Activated CD4-positive, alpha-beta T cell treated with anti-CD3 and anti-CD28 coated beads for 36 hours (primary cell): ENCODE measurements around the gene PAAF1. TPM values are rescaled to one million over a fixed set of nuclear protein-coding genes. Genes with fewer than 3 reads are reported as not detected.
A peak's percentile ranks its signal among the peaks of the same experiment; 100 is the strongest.

Source experiments
- ATAC-seq: fragments of 200-7000 bp; cut with Tn5 transposase; one replicate; pipeline ENCODE4 v1.10.0; 2021; ENCODE audit warnings: mild to moderate bottlenecking, moderate library complexity
- CTCF ChIA-PET: fragments of 350-600 bp; sonication (Branson Sonifier 250); formaldehyde crosslinking; loops from one replicate; lab custom pipeline; 2021; ENCODE audit warnings: antibody characterized with exemption; lab: Charles Lee
- POLR2A ChIA-PET: fragments of 350-600 bp; sonication (Branson Sonifier 250); formaldehyde crosslinking; loops from one replicate; lab custom pipeline; 2021; ENCODE audit warnings: antibody characterized with exemption, inconsistent platforms; lab: Charles Lee
- DNase-seq: peaks from one replicate; pipeline ENCODE4 v3.0.0-alpha.2; 2020
- H3K27ac Mint-ChIP-seq: one replicate; pipeline ENCODE4 v1.8.0; 2021; ENCODE audit warnings: mixed read lengths
- H3K27me3 Mint-ChIP-seq: one replicate; pipeline ENCODE4 v1.8.0; 2021; ENCODE audit warnings: mixed read lengths
- H3K36me3 Mint-ChIP-seq: one replicate; pipeline ENCODE4 v1.8.0; 2021; ENCODE audit warnings: low read depth, mixed read lengths
- H3K4me1 Mint-ChIP-seq: one replicate; pipeline ENCODE4 v1.8.0; 2021; ENCODE audit warnings: mixed read lengths
- H3K4me3 Mint-ChIP-seq: one replicate; pipeline ENCODE4 v1.8.0; 2021; ENCODE audit warnings: mild to moderate bottlenecking, moderate library complexity, mixed read lengths
- H3K9me3 Mint-ChIP-seq: one replicate; pipeline ENCODE4 v1.8.0; 2021; ENCODE audit warnings: low read depth, mixed read lengths
- intact Hi-C, 2 experiments: fragments of 100-400 bp; cut with DNase I in 1 of 2; cut with micrococcal nuclease in 1 of 2; formaldehyde crosslinking; loops; one replicate each; pipeline versions ENCODE4 v1.14.2 to v1.15.1; 2022 to 2024; cut with DNase I, micrococcal nuclease
- total RNA-seq, 2 experiments: library from RNA; stranded (reverse); gene quantifications; one replicate each; pipeline ENCODE4 v1.2.3, GENCODE V29; 2021

PAAF1 gene
- total RNA-seq, 2 experiments from 2014 or later: 34.2 to 34.8 TPM

- ATAC-seq: no peak
- peaks cover 25% of the 10 kb centered on the region for H3K36me3 Mint-ChIP-seq
- no peak for DNase-seq
- POLR2A ChIA-PET: no interaction called here
- peaks cover 8% of the 10 kb centered on the region for H3K4me1 Mint-ChIP-seq
- H3K4me3 Mint-ChIP-seq: no peak overlapping the region
- intact Hi-C loops: no loop called here
- no peak overlapping the region for H3K27ac Mint-ChIP-seq
- H3K9me3 Mint-ChIP-seq: no peaks in the 10 kb centered on the region
- CTCF ChIA-PET: interaction anchor here (0.8 kb wide), 1 partner anchor 198 kb away, joined by 3 read pairs; no protein-coding TSS in a partner anchor
- H3K27me3 Mint-ChIP-seq: no peaks in the 10 kb centered on the region
Measured at GRCh38 chr11:73888244-73888643, 11.4 kb downstream of the PAAF1 start.

- CTCF ChIA-PET: interaction anchor here (0.8 kb wide), 1 partner anchor 197 kb away, joined by 3 read pairs; no protein-coding TSS in a partner anchor
- peak; percentile 88 for ATAC-seq
Measured at GRCh38 chr11:73889019-73889418, 12.2 kb downstream of the PAAF1 start.

GRCh38 chr11:73889536-73889935 lies 12.7 kb downstream of the PAAF1 start:
- Mint-ChIP-seq H3K9me3 (no peaks in the 10 kb centered on the region), H3K4me3 (no peak overlapping the region), H3K27ac (no peak overlapping the region), H3K27me3 (no peaks in the 10 kb centered on the region), H3K4me1 (peaks cover 8% of the 10 kb centered on the region), H3K36me3 (peaks cover 22% of the 10 kb centered on the region)
- no peak for DNase-seq
- intact Hi-C loops: no loop called here
- ATAC-seq: no peak
- ChIA-PET CTCF (interaction anchor here (0.6 kb wide), 1 partner anchor 291 kb away, joined by 3 read pairs; no protein-coding TSS in a partner anchor), POLR2A (no interaction called here)

More at GRCh38 chr11:73889019-73889418, 12.2 kb downstream of the PAAF1 start:
- POLR2A ChIA-PET: no interaction called here
- Mint-ChIP-seq H3K4me1 (peaks cover 8% of the 10 kb centered on the region), H3K36me3 (peaks cover 22% of the 10 kb centered on the region), H3K27ac (no peak overlapping the region), H3K4me3 (no peak overlapping the region), H3K9me3 (no peaks in the 10 kb centered on the region), H3K27me3 (no peaks in the 10 kb centered on the region)
- peak; percentile 13 for DNase-seq
- intact Hi-C loops: no loop called here

- DNase-seq: no peak
- ChIA-PET CTCF (no interaction called here), POLR2A (no interaction called here)
- Mint-ChIP-seq H3K27me3 (no peaks in the 10 kb centered on the region), H3K27ac (no peak overlapping the region), H3K4me1 (peaks cover 6% of the 10 kb centered on the region), H3K9me3 (no peaks in the 10 kb centered on the region), H3K36me3 (peaks cover 20% of the 10 kb centered on the region), H3K4me3 (no peak overlapping the region)
- intact Hi-C loops: no loop called here
- ATAC-seq: no peak
Measured at GRCh38 chr11:73893041-73893440, 16.2 kb downstream of the PAAF1 start.

GRCh38 chr11:73894725-73895335 lies 18.0 kb downstream of the PAAF1 start:
- Mint-ChIP-seq H3K4me1 (peaks cover 1% of the 10 kb centered on the region), H3K36me3 (peaks cover 21% of the 10 kb centered on the region)
- CTCF ChIA-PET: no interaction called here

GRCh38 chr11:73902303-73902702 lies 25.5 kb downstream of the PAAF1 start:
- Mint-ChIP-seq H3K9me3 (no peaks in the 10 kb centered on the region), H3K4me3 (no peak overlapping the region), H3K27ac (no peak overlapping the region), H3K36me3 (peaks cover 30% of the 10 kb centered on the region), H3K4me1 (no peaks in the 10 kb centered on the region), H3K27me3 (no peaks in the 10 kb centered on the region)
- ATAC-seq: no peak
- intact Hi-C loops: no loop called here
- DNase-seq: no peak
- POLR2A ChIA-PET: no interaction called here
- CTCF ChIA-PET: no interaction called here

More at GRCh38 chr11:73894725-73895335, 18.0 kb downstream of the PAAF1 start:
- DNase-seq: no peak
- no peaks in the 10 kb centered on the region for H3K27me3 Mint-ChIP-seq
- H3K27ac Mint-ChIP-seq: no peak overlapping the region
- no peak for ATAC-seq
- intact Hi-C loops: no loop called here
- H3K4me3 Mint-ChIP-seq: no peak overlapping the region
- POLR2A ChIA-PET: no interaction called here
- H3K9me3 Mint-ChIP-seq: no peaks in the 10 kb centered on the region

- ATAC-seq (peak; percentile 79), DNase-seq (peak; percentile 17)
- POLR2A ChIA-PET: no interaction called here
- Mint-ChIP-seq H3K9me3 (no peaks in the 10 kb centered on the region), H3K27me3 (no peaks in the 10 kb centered on the region), H3K36me3 (peaks cover 24% of the 10 kb centered on the region), H3K27ac (peak overlapping the region; percentile 45), H3K4me3 (no peak overlapping the region), H3K4me1 (no peaks in the 10 kb centered on the region)
- CTCF ChIA-PET: no interaction called here
- intact Hi-C loops: no loop called here
Measured at GRCh38 chr11:73907191-73907590, 30.4 kb downstream of the PAAF1 start.

- ChIA-PET CTCF (no interaction called here), POLR2A (no interaction called here)
- H3K27ac Mint-ChIP-seq: no peak overlapping the region
- no peaks in the 10 kb centered on the region for H3K9me3 Mint-ChIP-seq
- H3K4me1 Mint-ChIP-seq: peaks cover 3% of the 10 kb centered on the region
- no peak for DNase-seq
- no peak for ATAC-seq
- intact Hi-C loops: no loop called here
- H3K4me3 Mint-ChIP-seq: no peak overlapping the region
- no peaks in the 10 kb centered on the region for H3K27me3 Mint-ChIP-seq
- H3K36me3 Mint-ChIP-seq: peaks cover 28% of the 10 kb centered on the region
Measured at GRCh38 chr11:73912026-73912425, 35.2 kb downstream of the PAAF1 start.

- Mint-ChIP-seq H3K4me3 (no peak overlapping the region), H3K36me3 (peaks cover 28% of the 10 kb centered on the region), H3K4me1 (peaks cover 3% of the 10 kb centered on the region), H3K27ac (no peak overlapping the region), H3K27me3 (no peaks in the 10 kb centered on the region), H3K9me3 (no peaks in the 10 kb centered on the region)
- ChIA-PET CTCF (no interaction called here), POLR2A (no interaction called here)
- intact Hi-C loops: no loop called here
- ATAC-seq (no peak), DNase-seq (no peak)
Measured at GRCh38 chr11:73913472-73913871, 36.7 kb downstream of the PAAF1 start.

GRCh38 chr11:73914284-73914683 lies 37.5 kb downstream of the PAAF1 start:
- ChIA-PET CTCF (no interaction called here), POLR2A (no interaction called here)
- DNase-seq: no peak
- H3K4me3 Mint-ChIP-seq: no peak overlapping the region
- intact Hi-C loops: no loop called here
- ATAC-seq: no peak
- no peaks in the 10 kb centered on the region for H3K27me3 Mint-ChIP-seq
- peaks cover 3% of the 10 kb centered on the region for H3K4me1 Mint-ChIP-seq
- no peaks in the 10 kb centered on the region for H3K9me3 Mint-ChIP-seq
- peaks cover 31% of the 10 kb centered on the region for H3K36me3 Mint-ChIP-seq
- no peak overlapping the region for H3K27ac Mint-ChIP-seq

- Mint-ChIP-seq H3K9me3 (no peaks in the 10 kb centered on the region), H3K27me3 (no peaks in the 10 kb centered on the region), H3K4me1 (peaks cover 3% of the 10 kb centered on the region), H3K27ac (no peak overlapping the region), H3K36me3 (peaks cover 36% of the 10 kb centered on the region), H3K4me3 (no peak overlapping the region)
- DNase-seq (no peak), ATAC-seq (peak; percentile 61)
- ChIA-PET CTCF (interaction anchor here (0.6 kb wide), 1 partner anchor 610 kb away, joined by 4 read pairs; no protein-coding TSS in a partner anchor), POLR2A (no interaction called here)
- intact Hi-C loops: no loop called here
Measured at GRCh38 chr11:73916435-73916834, 39.6 kb downstream of the PAAF1 start.

- intact Hi-C loops: no loop called here
- peaks cover 3% of the 10 kb centered on the region for H3K4me1 Mint-ChIP-seq
- no peak overlapping the region for H3K4me3 Mint-ChIP-seq
- DNase-seq: no peak
- no peaks in the 10 kb centered on the region for H3K27me3 Mint-ChIP-seq
- ChIA-PET CTCF (interaction anchor here (0.6 to 0.7 kb wide), 3 partner anchors 44 to 1320 kb away, joined by 3 to 5 read pairs (median 3); no protein-coding TSS in a partner anchor), POLR2A (no interaction called here)
- H3K36me3 Mint-ChIP-seq: peaks cover 29% of the 10 kb centered on the region
- no peak for ATAC-seq
- H3K27ac Mint-ChIP-seq: no peak overlapping the region
- H3K9me3 Mint-ChIP-seq: no peaks in the 10 kb centered on the region
Measured at GRCh38 chr11:73921180-73921579, 44.4 kb downstream of the PAAF1 start.
